K562 (cell line): ENCODE data around the gene CBLIF. TPM values are rescaled to one million over a fixed set of nuclear protein-coding genes. Genes with fewer than 3 reads are reported as not detected.

Experiments
- ATAC-seq: fragments of 200-7000 bp; cut with Tn5 transposase; 3 replicates; pipeline ENCODE4 v1.9.1; 2020; ENCODE audit warnings: moderate library complexity
- BruUV-seq: library from RNA; stranded (reverse); fragments of 400-500 nt; replicated peaks from 2 replicates; lab custom pipeline; 2021; lab: Mats Ljungman, UMichigan
- CTCF ChIA-PET: fragments of 300-600 bp; formaldehyde crosslinking; extraction: SDS; loops from one replicate; lab custom pipeline; 2021; ENCODE audit warnings: low intra/inter-chr PET ratio; lab: Yijun Ruan, JAX
- POLR2A ChIA-PET: fragments of 300-600, 350-650 bp; sonication (Branson Sonifier 250); formaldehyde crosslinking; extraction: SDS; loops from one replicate; lab custom pipeline; 2021; ENCODE audit warnings: antibody characterized with exemption, inconsistent platforms; lab: Yijun Ruan, JAX
- DNase-seq, 4 experiments: peaks; one replicate each; pipeline versions ENCODE4 v3.0.0 to v3.0.0-alpha.2; 2011 to 2018; ENCODE audit warnings: low spot score in 3 of 4, mixed read lengths in 3 of 4; ENCODE audit errors: extremely low read depth in 1 of 4
- FAIRE-seq: peaks from 2 replicates; lab custom pipeline; 2011; peaks lifted over from hg19 to GRCh38; lab: Jason Lieb, UNC
- H2AFZ ChIP-seq: 2 replicates; pipeline ENCODE4 v1.6.0; 2011; ENCODE audit warnings: low read depth, low read length, control low read depth, inconsistent platforms
- H3K27ac ChIP-seq: fragments of 200-600 bp; 3 replicates; pipeline ENCODE4 v1.8.0; 2011; ENCODE audit warnings: low read depth, mild to moderate bottlenecking, control low read depth, inconsistent platforms, low read length, moderate library complexity, mixed read lengths; ENCODE audit errors: extremely low read depth
- H3K27me3 ChIP-seq, 2 experiments: fragments of 300-600 bp in 1 of 2; 2 replicates in 1 of 2; 3 replicates in 1 of 2; pipeline versions ENCODE4 v1.6.0 to v1.8.0; 2011; ENCODE audit warnings: inconsistent platforms in 2 of 2, low read length in 2 of 2, mild to moderate bottlenecking in 1 of 2, mixed read lengths in 1 of 2, moderate library complexity in 1 of 2; ENCODE audit not compliant: control insufficient read depth in 2 of 2, insufficient read depth in 2 of 2
- H3K36me3 ChIP-seq: fragments of 300-600 bp; 3 replicates; pipeline ENCODE4 v1.8.0; 2011; ENCODE audit warnings: mild to moderate bottlenecking, low read length, inconsistent platforms; ENCODE audit not compliant: control insufficient read depth, insufficient read depth
- H3K4me1 ChIP-seq, 2 experiments: fragments of 200-600 bp in 1 of 2; replicated peaks in 1 of 2; 2 replicates in 1 of 2; 3 replicates in 1 of 2; pipeline versions ENCODE4 v1.5.1 to v1.8.0; 2011; ENCODE audit warnings: inconsistent platforms in 2 of 2, low read length in 2 of 2, mild to moderate bottlenecking in 1 of 2, mixed read lengths in 1 of 2, moderate library complexity in 1 of 2; ENCODE audit not compliant: control insufficient read depth in 2 of 2, insufficient read depth in 2 of 2
- H3K4me2 ChIP-seq: 2 replicates; pipeline ENCODE4 v1.6.1; 2011; ENCODE audit warnings: low read length, control low read depth, inconsistent platforms, mixed read lengths; ENCODE audit not compliant: insufficient read depth
- H3K4me3 ChIP-seq: fragments of 200-600 bp; sonication (generic), shearing (Covaris generic); 2 replicates; pipeline ENCODE4 v1.5.1; 2016; ENCODE audit warnings: control low read depth, inconsistent platforms
- H3K79me2 ChIP-seq: fragments of 200-600 bp; 3 replicates; pipeline ENCODE4 v1.8.0; 2011; ENCODE audit warnings: low read length, inconsistent platforms; ENCODE audit not compliant: control insufficient read depth, insufficient read depth
- H3K9ac ChIP-seq, 2 experiments: 2 replicates each; pipeline versions ENCODE4 v1.6.0 to v1.6.1; 2011; ENCODE audit warnings: low read depth in 2 of 2, low read length in 2 of 2, control low read depth in 1 of 2, inconsistent platforms in 1 of 2, mild to moderate bottlenecking in 1 of 2, mixed read lengths in 1 of 2; ENCODE audit not compliant: insufficient read depth in 1 of 2
- H3K9me1 ChIP-seq: one replicate; pipeline ENCODE4 v1.6.0; 2011; ENCODE audit warnings: inconsistent platforms, mild to moderate bottlenecking, low read length, moderate library complexity; ENCODE audit not compliant: control insufficient read depth, insufficient read depth
- H3K9me3 ChIP-seq: replicated peaks from 2 replicates; pipeline ENCODE4 v1.5.1; 2011; ENCODE audit warnings: low read depth, low read length, inconsistent platforms; ENCODE audit not compliant: control insufficient read depth, insufficient read depth
- H4K20me1 ChIP-seq: replicated peaks from 2 replicates; pipeline ENCODE4 v1.6.1; 2011; ENCODE audit warnings: low read length, inconsistent platforms, mixed read lengths; ENCODE audit not compliant: control insufficient read depth, insufficient read depth
- BCOR ChIP-seq: fragments of 450-650 bp; IDR thresholded peaks from 2 replicates; pipeline ENCODE4 v1.6.1; 2016
- CHD1 ChIP-seq: fragments of 200-600 bp; sonication (generic); IDR thresholded peaks from one replicate; pipeline ENCODE4 v1.6.1; 2012; ENCODE audit warnings: mild to moderate bottlenecking, moderate library complexity, low read length, inconsistent platforms
- DIDO1 ChIP-seq: fragments of 450-650 bp; IDR thresholded peaks from 2 replicates; pipeline ENCODE4 v1.6.1; 2016; ENCODE audit warnings: low read depth, missing biosample characterization, missing genetic modification characterization
- EGR1 ChIP-seq: fragments of 450-650 bp; conservative IDR thresholded peaks from 2 replicates; pipeline ENCODE4 v1.6.1; 2017; ENCODE audit warnings: mild to moderate bottlenecking
- FIP1L1 ChIP-seq: fragments of 200-400 bp; formaldehyde crosslinking; IDR thresholded peaks from 2 replicates; pipeline ENCODE4 v1.6.1; 2018; ENCODE audit warnings: mild to moderate bottlenecking, low read depth, low read length; ENCODE audit not compliant: poor library complexity, severe bottlenecking
- IRF9 ChIP-seq: fragments of 450-650 bp; IDR thresholded peaks from 2 replicates; pipeline ENCODE4 v1.6.1; 2016; ENCODE audit warnings: missing biosample characterization, missing genetic modification characterization
- MAZ ChIP-seq, 2 experiments: fragments of 450-650 bp in 1 of 2; sonication (generic) in 1 of 2; formaldehyde crosslinking; IDR thresholded peaks in 1 of 2; conservative IDR thresholded peaks in 1 of 2; 2 replicates each; pipeline versions ENCODE4 v1.4.0 to v1.5.0; 2020; ENCODE audit warnings: mild to moderate bottlenecking in 1 of 2, missing genetic modification reagents in 1 of 2
- MYNN ChIP-seq, 2 experiments: sonication (generic); formaldehyde crosslinking in 1 of 2; IDR thresholded peaks; 2 replicates each; pipeline versions ENCODE4 v1.5.0 to v1.6.1; 2016 to 2020; ENCODE audit warnings: antibody characterized with exemption in 1 of 2, missing genetic modification reagents in 1 of 2
- NR0B1 ChIP-seq: fragments of 450-650 bp; IDR thresholded peaks from one replicate; pipeline ENCODE4 v1.6.1; 2018; ENCODE audit warnings: mild to moderate bottlenecking, moderate library complexity; ENCODE audit not compliant: partially characterized antibody
- RNF2 ChIP-seq: sonication (generic); IDR thresholded peaks from 2 replicates; pipeline ENCODE4 v1.6.1; 2016
- SMARCA5 ChIP-seq: fragments of 450-650 bp; IDR thresholded peaks from 2 replicates; pipeline ENCODE4 v1.6.1; 2016
- ZBTB26 ChIP-seq: fragments of 450-650 bp; formaldehyde crosslinking; IDR thresholded peaks from 2 replicates; pipeline ENCODE4 v1.4.0; 2022; ENCODE audit warnings: missing genetic modification characterization
- ZNF12 ChIP-seq: sonication (generic); formaldehyde crosslinking; IDR thresholded peaks from 2 replicates; pipeline ENCODE4 v1.4.0; 2020; ENCODE audit warnings: mild to moderate bottlenecking, missing genetic modification reagents
- ZNF347 ChIP-seq: fragments of 450-650 bp; formaldehyde crosslinking; IDR thresholded peaks from 2 replicates; pipeline ENCODE4 v1.4.0; 2020; ENCODE audit warnings: low read depth, mild to moderate bottlenecking, moderate library complexity
- ZNF76 ChIP-seq: fragments of 250-450 bp; sonication (Bioruptor Pico); IDR thresholded peaks from 2 replicates; pipeline ENCODE4 v1.4.0; 2020; ENCODE audit warnings: mild to moderate bottlenecking, moderate library complexity, borderline replicate concordance
- WGBS: fragments of 100-300 bp; shearing (Covaris generic); methylation state at CpG from one replicate; pipeline ENCODE4 v1.1.6; 2016; ENCODE audit warnings: low coverage, mixed read lengths; ENCODE audit not compliant: insufficient coverage; ENCODE audit errors: missing lambda C conversion rate; 5-methylcytosine and 5-hydroxymethylcytosine counted together
- in situ Hi-C: fragments of 300-500 bp; cut with MboI; formaldehyde crosslinking; loops from 4 replicates; pipeline ENCODE4 v1.15.0; 2018; ENCODE audit warnings: inconsistent platforms, mixed read lengths
- intact Hi-C: fragments of 100-400 bp; cut with micrococcal nuclease; formaldehyde crosslinking; loops from 2 replicates; pipeline ENCODE4 v1.14.2; 2022
- polyA plus RNA-seq, 8 experiments: library from polyadenylated mRNA; depleted of rRNA in 4 of 8; stranded (reverse) in 5 of 8; unstranded in 3 of 8; fragments of >200 nt; fragmentation: Nextera tagmentation in 2 of 8; fragmentation: Illumina TruSeq in 1 of 8; extraction: Ambion mirVana in 2 of 8; extraction: Trizol in 1 of 8; gene quantifications; 2 replicates each; pipeline versions ENCODE4 v1.2.1 to v1.2.3, GENCODE V29; 2011 to 2014; ENCODE audit warnings: inconsistent platforms in 1 of 8, missing spikeins in 1 of 8
- total RNA-seq, 7 experiments: library from RNA; depleted of rRNA in 6 of 7; stranded (reverse); fragments of >200 nt in 6 of 7; fragmentation: Illumina TruSeq in 2 of 7; extraction: Trizol in 2 of 7; gene quantifications; 2 replicates each; pipeline versions ENCODE4 v1.2.1 to v1.2.3, GENCODE V29; 2011 to 2021; ENCODE audit warnings: low replicate concordance in 1 of 7

The CBLIF gene
- total and polyA plus RNA-seq, 9 of the 15 experiments (the other 6 are each of a cell fraction or from before 2014, with no cell fraction given), result 0.07 to 0.83 (median 0.54) TPM

GRCh38 chr11:59794417-59794816, 50.9 kb downstream of the CBLIF start (continued):
- no peak for TF ChIP-seq NR0B1

- intact Hi-C loops, result no loop called here
- TF ChIP-seq DIDO1, result no peak
- no peak for TF ChIP-seq MYNN (IDR thresholded peaks at IDR 0.05)
- no peak for TF ChIP-seq MYNN (CRISPR knock-in tag; IDR thresholded peaks at IDR 0.05)
- no peak for TF ChIP-seq FIP1L1
- no peak for TF ChIP-seq CHD1
- TF ChIP-seq RNF2, result no peak
- no peak for TF ChIP-seq EGR1
- no peak for TF ChIP-seq MAZ (CRISPR knock-in tag; conservative IDR thresholded peaks at IDR 0.05 in 1 of 2, IDR thresholded peaks at IDR 0.05 in 1 of 2)
- TF ChIP-seq ZNF76, result no peak
- no peak for TF ChIP-seq ZNF12 (CRISPR knock-in tag)
- TF ChIP-seq SMARCA5, result no peak
- no peak for TF ChIP-seq ZNF347 (CRISPR knock-in tag)
- TF ChIP-seq IRF9 (tag), result no peak
- TF ChIP-seq ZBTB26 (CRISPR knock-in tag), result no peak
- no peak for TF ChIP-seq BCOR
- no TSS peak for BruUV-seq
Measured at GRCh38 chr11:59792507-59792906, 52.8 kb downstream of the CBLIF start.

More at GRCh38 chr11:59792507-59792906, 52.8 kb downstream of the CBLIF start:
- Histone ChIP-seq H3K27ac (no peak overlapping the region), H3K79me2 (no peaks in the 10 kb centered on the region), H3K4me1 (peaks cover 0 to 5% of the 10 kb centered on the region in 2 experiments; a peak in 3 of 5 replicates), H3K4me2 (no peak overlapping the region), H3K9me3 (no peaks in the 10 kb centered on the region), H3K27me3 (no peaks in the 10 kb centered on the region), H3K36me3 (peaks cover 100% of the 10 kb centered on the region), H2AFZ (no peak overlapping the region), H3K9ac (no peak overlapping the region), H3K9me1 (no peaks in the 10 kb centered on the region), H3K4me3 (no peak overlapping the region), H4K20me1 (peaks cover under 1% of the 10 kb centered on the region; the same call in 1 of the 2 replicates)
- CTCF ChIA-PET, result no interaction called here
- FAIRE-seq (no peak), ATAC-seq (no peak), DNase-seq (no peak)
- 69% methylated on average over 1 of the region's 1 CpG for WGBS
- in situ Hi-C loops, result no loop called here
- POLR2A ChIA-PET, result interaction anchor here (1.4 kb wide), 1 partner anchor 17 kb away, joined by 3 read pairs; no protein-coding TSS in a partner anchor
